ENCODE results near the gene EMID1. TPM values are rescaled to one million over a fixed set of nuclear protein-coding genes. Genes with fewer than 3 reads are reported as not detected.

The EMID1 gene
- total RNA-seq, 1 experiment from 2014 or later, result 6.1 TPM

DNA sequence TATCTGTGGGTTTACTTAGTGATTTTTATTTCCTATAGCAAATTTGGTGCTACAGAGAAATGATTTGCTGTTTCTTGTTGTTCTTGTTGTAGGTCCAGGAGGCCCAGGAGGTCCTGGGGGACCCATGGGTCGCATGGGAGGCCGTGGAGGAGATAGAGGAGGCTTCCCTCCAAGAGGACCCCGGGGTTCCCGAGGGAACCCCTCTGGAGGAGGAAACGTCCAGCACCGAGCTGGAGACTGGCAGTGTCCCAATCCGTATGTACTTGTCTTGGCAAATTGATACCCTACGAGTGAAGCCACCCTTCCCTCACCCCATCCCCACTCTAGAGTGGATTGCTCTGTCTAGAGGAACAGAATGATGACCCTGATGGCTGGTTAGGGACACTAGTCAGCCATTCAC is 92.9 kb downstream of the EMID1 start (continued):
- TF ChIP-seq, protein P1, sequence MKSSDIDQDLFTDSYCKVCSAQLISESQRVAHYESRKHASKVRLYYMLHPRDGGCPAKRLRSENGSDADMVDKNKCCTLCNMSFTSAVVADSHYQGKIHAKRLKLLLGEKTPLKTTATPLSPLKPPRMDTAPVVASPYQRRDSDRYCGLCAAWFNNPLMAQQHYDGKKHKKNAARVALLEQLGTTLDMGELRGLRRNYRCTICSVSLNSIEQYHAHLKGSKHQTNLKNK (CRISPR knock-in tag; IDR thresholded peaks at IDR 0.05), result no peak
- TF ChIP-seq, protein P2, sequence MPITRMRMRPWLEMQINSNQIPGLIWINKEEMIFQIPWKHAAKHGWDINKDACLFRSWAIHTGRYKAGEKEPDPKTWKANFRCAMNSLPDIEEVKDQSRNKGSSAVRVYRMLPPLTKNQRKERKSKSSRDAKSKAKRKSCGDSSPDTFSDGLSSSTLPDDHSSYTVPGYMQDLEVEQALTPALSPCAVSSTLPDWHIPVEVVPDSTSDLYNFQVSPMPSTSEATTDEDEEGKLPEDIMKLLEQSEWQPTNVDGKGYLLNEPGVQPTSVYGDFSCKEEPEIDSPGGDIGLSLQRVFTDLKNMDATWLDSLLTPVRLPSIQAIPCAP (CRISPR knock-in tag; IDR thresholded peaks at IDR 0.05), result no peak
- TF ChIP-seq CREM (CRISPR knock-in tag; IDR thresholded peaks at IDR 0.05), result no peak
- TF ChIP-seq JUN (CRISPR knock-in tag; IDR thresholded peaks at IDR 0.05), result no peak
- TF ChIP-seq NFE2L1 (CRISPR knock-in tag; IDR thresholded peaks at IDR 0.05), result no peak
- no peak for TF ChIP-seq NR1H2 (CRISPR knock-in tag; IDR thresholded peaks at IDR 0.05)
- TF ChIP-seq KAT7 (CRISPR knock-in tag; IDR thresholded peaks at IDR 0.05; ENCODE audit: borderline replicate concordance), result no peak

DNA sequence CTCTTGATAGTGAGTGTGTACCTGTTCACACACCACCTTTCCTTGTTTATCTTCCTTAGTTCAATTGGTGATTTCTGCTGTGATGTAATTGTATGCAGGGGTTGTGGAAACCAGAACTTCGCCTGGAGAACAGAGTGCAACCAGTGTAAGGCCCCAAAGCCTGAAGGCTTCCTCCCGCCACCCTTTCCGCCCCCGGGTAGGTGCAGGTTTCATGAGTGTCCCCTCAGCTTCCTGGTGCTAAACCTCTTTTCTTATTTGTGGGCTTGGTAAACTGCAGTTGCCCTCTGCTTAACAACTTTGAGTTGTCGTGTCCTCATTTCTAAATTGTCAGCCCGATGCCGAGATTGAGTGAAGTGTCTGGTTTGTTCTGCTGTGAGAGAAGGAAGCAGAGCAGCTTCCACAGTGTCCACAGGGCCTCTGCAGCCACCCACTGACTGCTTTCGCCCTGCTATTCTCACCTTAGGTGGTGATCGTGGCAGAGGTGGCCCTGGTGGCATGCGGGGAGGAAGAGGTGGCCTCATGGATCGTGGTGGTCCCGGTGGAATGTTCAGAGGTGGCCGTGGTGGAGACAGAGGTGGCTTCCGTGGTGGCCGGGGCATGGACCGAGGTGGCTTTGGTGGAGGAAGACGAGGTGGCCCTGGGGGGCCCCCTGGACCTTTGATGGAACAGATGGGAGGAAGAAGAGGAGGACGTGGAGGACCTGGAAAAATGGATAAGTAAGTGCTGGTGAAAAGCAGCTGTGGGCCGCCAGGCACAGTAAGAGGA is 93.6 kb downstream of the EMID1 start:
- Mint-ChIP-seq H3K36me3 (peaks cover 58% of the 10 kb centered on the region), H3K27ac (0 out of 2 replicates have a peak overlapping the region, but pooled peaks have one; percentile 11), H3K9me3 (no peaks in the 10 kb centered on the region), H3K4me3 (no peak overlapping the region), H3K4me1 (0 out of 2 replicates have a peak, but pooled peaks cover under 1% of the 10 kb centered on the region), H3K27me3 (ENCODE audit: low read depth) (no peaks in the 10 kb centered on the region)
- TF ChIP-seq, protein P3, sequence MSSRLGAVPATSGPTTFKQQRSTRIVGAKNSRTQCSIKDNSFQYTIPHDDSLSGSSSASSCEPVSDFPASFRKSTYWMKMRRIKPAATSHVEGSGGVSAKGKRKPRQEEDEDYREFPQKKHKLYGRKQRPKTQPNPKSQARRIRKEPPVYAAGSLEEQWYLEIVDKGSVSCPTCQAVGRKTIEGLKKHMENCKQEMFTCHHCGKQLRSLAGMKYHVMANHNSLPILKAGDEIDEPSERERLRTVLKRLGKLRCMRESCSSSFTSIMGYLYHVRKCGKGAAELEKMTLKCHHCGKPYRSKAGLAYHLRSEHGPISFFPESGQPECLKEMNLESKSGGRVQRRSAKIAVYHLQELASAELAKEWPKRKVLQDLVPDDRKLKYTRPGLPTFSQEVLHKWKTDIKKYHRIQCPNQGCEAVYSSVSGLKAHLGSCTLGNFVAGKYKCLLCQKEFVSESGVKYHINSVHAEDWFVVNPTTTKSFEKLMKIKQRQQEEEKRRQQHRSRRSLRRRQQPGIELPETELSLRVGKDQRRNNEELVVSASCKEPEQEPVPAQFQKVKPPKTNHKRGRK (CRISPR knock-in tag; IDR thresholded peaks at IDR 0.05; ENCODE audit: borderline replicate concordance), result no peak
- no peak for TF ChIP-seq FOXK1 (CRISPR knock-in tag; IDR thresholded peaks at IDR 0.05)
- no peak for TF ChIP-seq SMAD4 (CRISPR knock-in tag; IDR thresholded peaks at IDR 0.05)
- no peak for TF ChIP-seq RORB (CRISPR knock-in tag; IDR thresholded peaks at IDR 0.05)
- TF ChIP-seq, protein P4, sequence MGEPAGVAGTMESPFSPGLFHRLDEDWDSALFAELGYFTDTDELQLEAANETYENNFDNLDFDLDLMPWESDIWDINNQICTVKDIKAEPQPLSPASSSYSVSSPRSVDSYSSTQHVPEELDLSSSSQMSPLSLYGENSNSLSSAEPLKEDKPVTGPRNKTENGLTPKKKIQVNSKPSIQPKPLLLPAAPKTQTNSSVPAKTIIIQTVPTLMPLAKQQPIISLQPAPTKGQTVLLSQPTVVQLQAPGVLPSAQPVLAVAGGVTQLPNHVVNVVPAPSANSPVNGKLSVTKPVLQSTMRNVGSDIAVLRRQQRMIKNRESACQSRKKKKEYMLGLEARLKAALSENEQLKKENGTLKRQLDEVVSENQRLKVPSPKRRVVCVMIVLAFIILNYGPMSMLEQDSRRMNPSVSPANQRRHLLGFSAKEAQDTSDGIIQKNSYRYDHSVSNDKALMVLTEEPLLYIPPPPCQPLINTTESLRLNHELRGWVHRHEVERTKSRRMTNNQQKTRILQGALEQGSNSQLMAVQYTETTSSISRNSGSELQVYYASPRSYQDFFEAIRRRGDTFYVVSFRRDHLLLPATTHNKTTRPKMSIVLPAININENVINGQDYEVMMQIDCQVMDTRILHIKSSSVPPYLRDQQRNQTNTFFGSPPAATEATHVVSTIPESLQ (CRISPR knock-in tag; IDR thresholded peaks at IDR 0.05), result no peak
- TF ChIP-seq, protein P5, sequence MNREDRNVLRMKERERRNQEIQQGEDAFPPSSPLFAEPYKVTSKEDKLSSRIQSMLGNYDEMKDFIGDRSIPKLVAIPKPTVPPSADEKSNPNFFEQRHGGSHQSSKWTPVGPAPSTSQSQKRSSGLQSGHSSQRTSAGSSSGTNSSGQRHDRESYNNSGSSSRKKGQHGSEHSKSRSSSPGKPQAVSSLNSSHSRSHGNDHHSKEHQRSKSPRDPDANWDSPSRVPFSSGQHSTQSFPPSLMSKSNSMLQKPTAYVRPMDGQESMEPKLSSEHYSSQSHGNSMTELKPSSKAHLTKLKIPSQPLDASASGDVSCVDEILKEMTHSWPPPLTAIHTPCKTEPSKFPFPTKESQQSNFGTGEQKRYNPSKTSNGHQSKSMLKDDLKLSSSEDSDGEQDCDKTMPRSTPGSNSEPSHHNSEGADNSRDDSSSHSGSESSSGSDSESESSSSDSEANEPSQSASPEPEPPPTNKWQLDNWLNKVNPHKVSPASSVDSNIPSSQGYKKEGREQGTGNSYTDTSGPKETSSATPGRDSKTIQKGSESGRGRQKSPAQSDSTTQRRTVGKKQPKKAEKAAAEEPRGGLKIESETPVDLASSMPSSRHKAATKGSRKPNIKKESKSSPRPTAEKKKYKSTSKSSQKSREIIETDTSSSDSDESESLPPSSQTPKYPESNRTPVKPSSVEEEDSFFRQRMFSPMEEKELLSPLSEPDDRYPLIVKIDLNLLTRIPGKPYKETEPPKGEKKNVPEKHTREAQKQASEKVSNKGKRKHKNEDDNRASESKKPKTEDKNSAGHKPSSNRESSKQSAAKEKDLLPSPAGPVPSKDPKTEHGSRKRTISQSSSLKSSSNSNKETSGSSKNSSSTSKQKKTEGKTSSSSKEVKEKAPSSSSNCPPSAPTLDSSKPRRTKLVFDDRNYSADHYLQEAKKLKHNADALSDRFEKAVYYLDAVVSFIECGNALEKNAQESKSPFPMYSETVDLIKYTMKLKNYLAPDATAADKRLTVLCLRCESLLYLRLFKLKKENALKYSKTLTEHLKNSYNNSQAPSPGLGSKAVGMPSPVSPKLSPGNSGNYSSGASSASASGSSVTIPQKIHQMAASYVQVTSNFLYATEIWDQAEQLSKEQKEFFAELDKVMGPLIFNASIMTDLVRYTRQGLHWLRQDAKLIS (CRISPR knock-in tag; IDR thresholded peaks at IDR 0.05; ENCODE audit: borderline replicate concordance), result no peak
- DNase-seq (ENCODE audit: low spot score) (no peak), ATAC-seq (no peak)
- CTCF ChIA-PET, result no interaction called here
- POLR2A ChIA-PET, result interaction anchor here (0.6 kb wide), 1 partner anchor 84 kb away, joined by 3 read pairs; no protein-coding TSS in a partner anchor

DNA sequence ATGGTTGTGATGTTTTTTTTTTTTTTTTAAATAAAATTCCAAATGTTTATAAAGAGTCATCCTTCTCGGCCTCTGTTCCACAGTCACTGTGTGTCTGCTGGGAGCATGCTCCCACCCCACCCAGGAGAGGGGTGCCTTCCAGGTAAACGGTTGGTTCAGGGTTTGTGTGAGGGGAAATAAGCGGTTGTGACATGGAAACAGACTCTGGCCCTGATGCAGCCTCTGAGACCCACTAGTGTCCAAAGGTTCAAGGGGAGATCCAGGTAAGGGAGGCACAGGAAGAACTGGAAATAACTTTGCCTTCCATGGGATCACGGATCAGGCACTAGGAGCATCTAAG is 94.7 kb downstream of the EMID1 start:
- no peak overlapping the region for H3K27ac Mint-ChIP-seq
- no peak overlapping the region for H3K4me3 Mint-ChIP-seq
- ChIA-PET CTCF (interaction anchor here (1.7 to 4.5 kb wide), 2 partner anchors 13 to 41 kb away, joined by 4 to 52 read pairs; no protein-coding TSS in a partner anchor), POLR2A (no interaction called here)
- H3K4me1 Mint-ChIP-seq, result peaks cover 9% of the 10 kb centered on the region; the same call in 1 of the 2 replicates
- peaks cover 47% of the 10 kb centered on the region for H3K36me3 Mint-ChIP-seq
- ATAC-seq (no peak), DNase-seq (ENCODE audit: low spot score) (no peak)
- H3K27me3 Mint-ChIP-seq (ENCODE audit: low read depth), result no peaks in the 10 kb centered on the region
- no peaks in the 10 kb centered on the region for H3K9me3 Mint-ChIP-seq
- TF ChIP-seq GABPB1 (CRISPR knock-in tag; IDR thresholded peaks at IDR 0.05) (no peak), ZNF416 (CRISPR knock-in tag; IDR thresholded peaks at IDR 0.05) (0 out of 2 replicates have a peak, but pooled peaks have one; percentile 35), SMAD3 (CRISPR knock-in tag; IDR thresholded peaks at IDR 0.05; ENCODE audit: borderline replicate concordance) (no peak), SP1 (CRISPR knock-in tag; conservative IDR thresholded peaks at IDR 0.05) (no peak)

Data from WTC11 (cell line).